ENCODE results near the gene DNAJC15.

DNA sequence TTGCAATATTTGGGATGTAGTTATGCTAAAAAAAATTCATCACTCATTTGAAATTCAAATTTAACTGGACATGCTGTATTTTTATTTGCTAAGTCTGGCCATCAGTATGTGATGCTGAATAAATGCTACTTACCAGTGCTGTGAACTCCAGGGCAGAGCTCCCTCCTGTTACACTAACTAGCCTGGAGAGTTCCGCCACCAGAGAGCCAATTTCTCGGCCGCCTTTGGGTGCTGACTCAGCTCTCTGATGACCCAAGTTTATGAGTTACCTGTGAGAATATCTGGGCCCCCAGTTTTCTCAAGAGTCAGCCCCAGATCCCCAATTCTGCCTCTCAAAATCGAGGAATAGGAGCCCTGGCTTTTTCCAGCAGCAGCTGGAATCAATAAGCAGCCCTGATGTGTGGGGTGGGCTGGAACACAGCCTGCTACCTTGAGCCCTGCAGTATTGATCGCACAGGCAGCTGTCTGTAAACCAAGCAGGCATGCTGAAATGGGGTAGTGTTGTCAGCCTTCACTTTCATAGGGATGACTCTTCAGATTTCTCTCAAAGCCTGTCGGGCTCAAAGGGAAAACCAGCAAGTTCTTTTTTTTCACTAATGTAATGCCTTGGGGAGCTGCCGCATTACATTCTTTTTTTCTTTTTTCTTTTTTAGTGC, 113.7 kb downstream of the DNAJC15 start:
- TF ChIP-seq, protein P1, sequence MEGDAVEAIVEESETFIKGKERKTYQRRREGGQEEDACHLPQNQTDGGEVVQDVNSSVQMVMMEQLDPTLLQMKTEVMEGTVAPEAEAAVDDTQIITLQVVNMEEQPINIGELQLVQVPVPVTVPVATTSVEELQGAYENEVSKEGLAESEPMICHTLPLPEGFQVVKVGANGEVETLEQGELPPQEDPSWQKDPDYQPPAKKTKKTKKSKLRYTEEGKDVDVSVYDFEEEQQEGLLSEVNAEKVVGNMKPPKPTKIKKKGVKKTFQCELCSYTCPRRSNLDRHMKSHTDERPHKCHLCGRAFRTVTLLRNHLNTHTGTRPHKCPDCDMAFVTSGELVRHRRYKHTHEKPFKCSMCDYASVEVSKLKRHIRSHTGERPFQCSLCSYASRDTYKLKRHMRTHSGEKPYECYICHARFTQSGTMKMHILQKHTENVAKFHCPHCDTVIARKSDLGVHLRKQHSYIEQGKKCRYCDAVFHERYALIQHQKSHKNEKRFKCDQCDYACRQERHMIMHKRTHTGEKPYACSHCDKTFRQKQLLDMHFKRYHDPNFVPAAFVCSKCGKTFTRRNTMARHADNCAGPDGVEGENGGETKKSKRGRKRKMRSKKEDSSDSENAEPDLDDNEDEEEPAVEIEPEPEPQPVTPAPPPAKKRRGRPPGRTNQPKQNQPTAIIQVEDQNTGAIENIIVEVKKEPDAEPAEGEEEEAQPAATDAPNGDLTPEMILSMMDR (IDR thresholded peaks at IDR 0.05): no peak
- TF ChIP-seq POLR2A (IDR thresholded peaks at IDR 0.05) (no peak), POLR2AphosphoS5 (IDR thresholded peaks at IDR 0.05) (no peak), EP300 (IDR thresholded peaks at IDR 0.05) (no peak)
